ENCODE results near the gene CACNA2D3.
"Not testable (repeated sequence)": the region's sequence is repeated elsewhere in the genome, so short reads cannot be mapped to it uniquely, and the experiment has no call there.

The CACNA2D3 gene

GRCh38 chr3:54955496-54955895 is 833.1 kb downstream of the CACNA2D3 start:
- no peak for DNase-seq (ENCODE audit: low read depth, low spot score)
- no peak overlapping the region for H3K27ac ChIP-seq

GRCh38 chr3:54955941-54956340 is 833.6 kb downstream of the CACNA2D3 start:
- no peak for DNase-seq (ENCODE audit: low read depth, low spot score)
- no peak overlapping the region for H3K27ac ChIP-seq

GRCh38 chr3:54957711-54958110 is 835.4 kb downstream of the CACNA2D3 start:
- H3K27ac ChIP-seq: no peak overlapping the region
- no peak for DNase-seq (ENCODE audit: low read depth, low spot score)

GRCh38 chr3:54960082-54960481 is 837.7 kb downstream of the CACNA2D3 start:
- no peak for DNase-seq (ENCODE audit: low read depth, low spot score)
- H3K27ac ChIP-seq: no peak overlapping the region

GRCh38 chr3:54960701-54961100 is 838.3 kb downstream of the CACNA2D3 start:
- no peak for DNase-seq (ENCODE audit: low read depth, low spot score)
- no peak overlapping the region for H3K27ac ChIP-seq

- H3K27ac ChIP-seq: no peak overlapping the region
Observed at GRCh38 chr3:54962200-54962599, 839.8 kb downstream of the CACNA2D3 start.

GRCh38 chr3:54963641-54964040 is 841.3 kb downstream of the CACNA2D3 start:
- DNase-seq (ENCODE audit: low read depth, low spot score): no peak

More at GRCh38 chr3:54962200-54962599, 839.8 kb downstream of the CACNA2D3 start:
- DNase-seq (ENCODE audit: low read depth, low spot score): no peak

GRCh38 chr3:54964081-54964480 is 841.7 kb downstream of the CACNA2D3 start:
- no peak overlapping the region for H3K27ac ChIP-seq
- no peak for DNase-seq (ENCODE audit: low read depth, low spot score)

More at GRCh38 chr3:54963641-54964040, 841.3 kb downstream of the CACNA2D3 start:
- no peak overlapping the region for H3K27ac ChIP-seq

- no peak for DNase-seq (ENCODE audit: low read depth, low spot score)
- no peak overlapping the region for H3K27ac ChIP-seq
Observed at GRCh38 chr3:54965746-54966145, 843.4 kb downstream of the CACNA2D3 start.

GRCh38 chr3:54966979-54967378 is 844.6 kb downstream of the CACNA2D3 start:
- DNase-seq (ENCODE audit: low read depth, low spot score): no peak
- no peak overlapping the region for H3K27ac ChIP-seq

GRCh38 chr3:54967731-54968161 is 845.4 kb downstream of the CACNA2D3 start:
- no peak overlapping the region for H3K27ac ChIP-seq
- no peak for DNase-seq (ENCODE audit: low read depth, low spot score)

GRCh38 chr3:54968546-54969172 is 846.3 kb downstream of the CACNA2D3 start:
- H3K27ac ChIP-seq: no peak overlapping the region
- DNase-seq (ENCODE audit: low read depth, low spot score): no peak

GRCh38 chr3:54969652-54970051 is 847.3 kb downstream of the CACNA2D3 start:
- DNase-seq (ENCODE audit: low read depth, low spot score): no peak
- H3K27ac ChIP-seq: no peak overlapping the region

GRCh38 chr3:54970895-54971294 is 848.5 kb downstream of the CACNA2D3 start:
- no peak overlapping the region for H3K27ac ChIP-seq
- DNase-seq (ENCODE audit: low read depth, low spot score): no peak

GRCh38 chr3:54977439-54977838 is 855.1 kb downstream of the CACNA2D3 start:
- no peak for DNase-seq (ENCODE audit: low read depth, low spot score)

GRCh38 chr3:54977946-54978345 is 855.6 kb downstream of the CACNA2D3 start:
- H3K27ac ChIP-seq; DNase-seq (ENCODE audit: low read depth, low spot score): not testable (repeated sequence)

More at GRCh38 chr3:54977439-54977838, 855.1 kb downstream of the CACNA2D3 start:
- H3K27ac ChIP-seq: no peak overlapping the region

- no peak overlapping the region for H3K27ac ChIP-seq
- no peak for DNase-seq (ENCODE audit: low read depth, low spot score)
Observed at GRCh38 chr3:54982807-54983206, 860.5 kb downstream of the CACNA2D3 start.

- no peak overlapping the region for H3K27ac ChIP-seq
- DNase-seq (ENCODE audit: low read depth, low spot score): no peak
Observed at GRCh38 chr3:54983266-54984099, 861.1 kb downstream of the CACNA2D3 start.

GRCh38 chr3:54985856-54986255 is 863.5 kb downstream of the CACNA2D3 start:
- DNase-seq (ENCODE audit: low read depth, low spot score): no peak
- no peak overlapping the region for H3K27ac ChIP-seq

- H3K27ac ChIP-seq: no peak overlapping the region
- DNase-seq (ENCODE audit: low read depth, low spot score): no peak
Observed at GRCh38 chr3:54986294-54986693, 863.9 kb downstream of the CACNA2D3 start.

GRCh38 chr3:54987719-54988118 is 865.4 kb downstream of the CACNA2D3 start:
- H3K27ac ChIP-seq: no peak overlapping the region
- DNase-seq (ENCODE audit: low read depth, low spot score): no peak
